Aorta (tissue), 5 donors: ENCODE data around the gene PPP3CB. TPM values are rescaled to one million over a fixed set of nuclear protein-coding genes. Genes with fewer than 3 reads are reported as not detected.

Experiments used
- ATAC-seq: fragments of 200-7000 bp; cut with Tn5 transposase; one replicate; pipeline ENCODE4 v1.9.1; 2022; ENCODE audit warnings: moderate library complexity; ENCODE audit not compliant: low FRiP score
- DNase-seq, 2 donors: peaks; one replicate each; pipeline ENCODE4 v3.0.0-alpha.2; 2020
- H3K27ac ChIP-seq, 2 donors: one replicate each; pipeline ENCODE4 v1.5.1; 2013; ENCODE audit warnings: low read length in 2 of 2, mild to moderate bottlenecking in 2 of 2, moderate library complexity in 2 of 2, control low read depth in 1 of 2, inconsistent platforms in 1 of 2, low read depth in 1 of 2
- H3K27me3 ChIP-seq, 2 donors: one replicate each; pipeline ENCODE4 v1.6.1; 2013; ENCODE audit warnings: control low read depth in 1 of 2, low read length in 1 of 2, mild to moderate bottlenecking in 1 of 2, moderate library complexity in 1 of 2; ENCODE audit not compliant: insufficient read depth in 2 of 2, control insufficient read depth in 1 of 2
- H3K36me3 ChIP-seq, 2 donors: one replicate each; pipeline ENCODE4 v1.6.1; 2013; ENCODE audit warnings: control low read depth in 1 of 2, low read length in 1 of 2, mild to moderate bottlenecking in 1 of 2; ENCODE audit not compliant: insufficient read depth in 2 of 2, control insufficient read depth in 1 of 2
- H3K4me1 ChIP-seq, 2 donors: one replicate each; pipeline ENCODE4 v1.6.1; 2013; ENCODE audit warnings: low read length in 2 of 2, control low read depth in 1 of 2, mild to moderate bottlenecking in 1 of 2, moderate library complexity in 1 of 2; ENCODE audit not compliant: insufficient read depth in 2 of 2, control insufficient read depth in 1 of 2
- H3K4me3 ChIP-seq, 2 donors: one replicate each; pipeline ENCODE4 v1.5.1; 2013; ENCODE audit warnings: low read length in 2 of 2, control low read depth in 1 of 2, mild to moderate bottlenecking in 1 of 2
- H3K9me3 ChIP-seq: one replicate; pipeline ENCODE4 v1.6.1; 2013; ENCODE audit warnings: mild to moderate bottlenecking, low read length; ENCODE audit not compliant: control insufficient read depth
- WGBS, 2 donors: extraction: QIAGEN DNeasy Blood & Tissue Kit; methylation state at CpG; one replicate each; pipeline ENCODE4 v1.1.7; 2013; 5-methylcytosine and 5-hydroxymethylcytosine counted together
- intact Hi-C, 2 donors: fragments of 100-400 bp; cut with DNase I; formaldehyde crosslinking; loops; one replicate each; pipeline versions ENCODE4 v1.14.2 to v1.15.0; 2022
- polyA plus RNA-seq, 2 donors: library from polyadenylated mRNA; stranded (reverse); fragments of 200-250 nt; gene quantifications; one replicate each; pipeline ENCODE4 v1.2.3, GENCODE V29; 2013
- total RNA-seq, 2 donors: library from RNA; stranded (reverse); fragmentation: NEBNext Ultra II Directional; extraction: Animal tissue kit (Norgen Biotek cat#: 25700); gene quantifications; one replicate each; pipeline ENCODE4 v1.2.1, GENCODE V29; 2021
- donor health status: healthy with polysubstance abuse.
- donor health status: Bipolar disorder and iron deficiency.
- donor health status: DM: no; HTN: no; CAD: no.
- donor health status: DM: no; HTN: no; CAD: no.
- donor health status: DM: yes; HTN: yes; CAD: no.

The PPP3CB gene
- total and polyA plus RNA-seq, 4 donors, result 39.7 to 65.6 (median 53.5) TPM

GRCh38 chr10:73416571-73416970 lies 79.3 kb downstream of the PPP3CB start:
- WGBS, 2 donors, result 88 to 92% methylated on average over 3 of the region's 3 CpGs
- Histone ChIP-seq H3K4me3 (no peak overlapping the region), H3K9me3 (no peaks in the 10 kb centered on the region), H3K36me3 (no peaks in the 10 kb centered on the region), H3K27ac (no peak overlapping the region), H3K27me3 (no peaks in the 10 kb centered on the region), H3K4me1 (no peaks in the 10 kb centered on the region)
- DNase-seq (no peak), ATAC-seq (no peak)
- intact Hi-C loops, result no loop called here

GRCh38 chr10:73414230-73414945 lies 81.4 kb downstream of the PPP3CB start:
- Histone ChIP-seq H3K4me3 (peak overlapping the region; percentile 19 to 60), H3K27me3 (no peaks in the 10 kb centered on the region)
- ATAC-seq, result peak; percentile 60

GRCh38 chr10:73413528-73414229 lies 82.1 kb downstream of the PPP3CB start, which contains the start of gene ANXA7:
Gene ANXA7 (minus strand): TSS chr10:73414058. CDS start chr10:73400856, 13,202 bp downstream.
- no peaks in the 10 kb centered on the region for H3K27me3 ChIP-seq
- no peaks in the 10 kb centered on the region for H3K4me1 ChIP-seq
- no peaks in the 10 kb centered on the region for H3K9me3 ChIP-seq
- H3K36me3 ChIP-seq, result no peaks in the 10 kb centered on the region
- peak within 1 kb of the TSS; percentile 60 to 81 for H3K4me3 ChIP-seq
- H3K27ac ChIP-seq, result peak within 1 kb of the TSS; percentile 47 to 91
- ATAC-seq (peak; percentile 100), DNase-seq (peak; percentile 96 to 98)
- WGBS, 2 donors, result 0% methylated on average over 54 to 62 of the region's 62 CpGs
- intact Hi-C loops, result no loop called here

More at GRCh38 chr10:73414230-73414945, 81.4 kb downstream of the PPP3CB start:
- no peak for DNase-seq
- Histone ChIP-seq H3K4me1 (no peaks in the 10 kb centered on the region), H3K27ac (no peak overlapping the region), H3K9me3 (no peaks in the 10 kb centered on the region), H3K36me3 (no peaks in the 10 kb centered on the region)
- intact Hi-C loops, result no loop called here
- 6 to 7% methylated on average over 17 of the region's 17 CpGs for WGBS, 2 donors

GRCh38 chr10:73413108-73413527 lies 82.7 kb downstream of the PPP3CB start:
- intact Hi-C loops, result no loop called here
- ATAC-seq (peak; percentile 46), DNase-seq (no peak)
- 0 to 1% methylated on average over 9 of the region's 9 CpGs for WGBS, 2 donors
- H3K36me3 ChIP-seq, result no peaks in the 10 kb centered on the region
- H3K27ac ChIP-seq, result peak overlapping the region in 1 of 2 donors; percentile 91
- H3K9me3 ChIP-seq, result no peaks in the 10 kb centered on the region
- H3K4me3 ChIP-seq, result peak overlapping the region; percentile 60 to 81
- H3K27me3 ChIP-seq, result no peaks in the 10 kb centered on the region
- no peaks in the 10 kb centered on the region for H3K4me1 ChIP-seq

GRCh38 chr10:73410897-73411296 lies 84.9 kb downstream of the PPP3CB start:
- Histone ChIP-seq H3K9me3 (no peaks in the 10 kb centered on the region), H3K27ac (no peak overlapping the region), H3K36me3 (peaks cover 0 to 2% of the 10 kb centered on the region in 2 donors), H3K4me1 (no peaks in the 10 kb centered on the region), H3K27me3 (no peaks in the 10 kb centered on the region), H3K4me3 (no peak overlapping the region)
- DNase-seq, result no peak
- ATAC-seq, result no peak
- intact Hi-C loops, result no loop called here
- 98% methylated on average over 1 of the region's 1 CpG for WGBS, 2 donors

- H3K27me3 ChIP-seq, result no peaks in the 10 kb centered on the region
- DNase-seq (no peak), ATAC-seq (no peak)
- no peaks in the 10 kb centered on the region for H3K9me3 ChIP-seq
- no peak overlapping the region for H3K4me3 ChIP-seq
- H3K36me3 ChIP-seq, result peaks cover 0 to 2% of the 10 kb centered on the region in 2 donors
- WGBS, 2 donors, result 77 to 78% methylated on average over 4 of the region's 4 CpGs
- H3K27ac ChIP-seq, result no peak overlapping the region
- intact Hi-C loops, result no loop called here
- H3K4me1 ChIP-seq, result no peaks in the 10 kb centered on the region
Observed at GRCh38 chr10:73408978-73409521, 86.8 kb downstream of the PPP3CB start.

GRCh38 chr10:73408061-73408460 lies 87.8 kb downstream of the PPP3CB start:
- H3K9me3 ChIP-seq, result no peaks in the 10 kb centered on the region
- intact Hi-C loops, result no loop called here
- peaks cover 0 to 2% of the 10 kb centered on the region in 2 donors for H3K36me3 ChIP-seq
- DNase-seq (no peak), ATAC-seq (no peak)
- H3K4me1 ChIP-seq, result no peaks in the 10 kb centered on the region
- WGBS, 2 donors, result 91 to 92% methylated on average over 5 of the region's 5 CpGs
- H3K4me3 ChIP-seq, result no peak overlapping the region
- no peak overlapping the region for H3K27ac ChIP-seq
- H3K27me3 ChIP-seq, result no peaks in the 10 kb centered on the region

- H3K27ac ChIP-seq, result no peak overlapping the region
- no peaks in the 10 kb centered on the region for H3K27me3 ChIP-seq
- no peak overlapping the region for H3K4me3 ChIP-seq
- H3K9me3 ChIP-seq, result no peaks in the 10 kb centered on the region
- no peak for DNase-seq
- 89 to 93% methylated on average over 1 of the region's 1 CpG for WGBS, 2 donors
- ATAC-seq, result no peak
- intact Hi-C loops, result no loop called here
- no peaks in the 10 kb centered on the region for H3K4me1 ChIP-seq
- H3K36me3 ChIP-seq, result peaks cover 0 to 2% of the 10 kb centered on the region in 2 donors
Observed at GRCh38 chr10:73407495-73407894, 88.3 kb downstream of the PPP3CB start.
